Activated CD8-positive, alpha-beta memory T cell treated with anti-CD3 and anti-CD28 coated beads, Interleukin-2, amount 10 ng/mL, durations not matched to agents 7 days and 5 days (primary cell): Measurements from ENCODE around the gene CLDN4. TPM values are rescaled to one million over a fixed set of nuclear protein-coding genes. Genes with fewer than 3 reads are reported as not detected.
"Not testable (repeated sequence)": the region's sequence is repeated elsewhere in the genome, so short reads cannot be mapped to it uniquely, and the experiment has no call there.

Experiments used
- ATAC-seq: fragments of 150-1000 bp; cut with Tn5 transposase; one replicate; pipeline ENCODE4 v1.10.0; 2021; ENCODE audit warnings: moderate library complexity
- CTCF ChIA-PET: fragments of 350-600 bp; sonication (Branson Sonifier 250); formaldehyde crosslinking; loops from one replicate; lab custom pipeline; 2021; ENCODE audit warnings: antibody characterized with exemption; lab: Charles Lee
- DNase-seq: peaks from one replicate; pipeline ENCODE4 v3.0.0-alpha.2; 2020
- H3K27ac Mint-ChIP-seq: one replicate; pipeline ENCODE4 v1.8.0; 2021; ENCODE audit warnings: mild to moderate bottlenecking, mixed read lengths
- H3K27me3 Mint-ChIP-seq: one replicate; pipeline ENCODE4 v1.8.0; 2021; ENCODE audit warnings: mixed read lengths
- H3K36me3 Mint-ChIP-seq: one replicate; pipeline ENCODE4 v1.8.0; 2021; ENCODE audit warnings: mild to moderate bottlenecking, mixed read lengths
- H3K4me1 Mint-ChIP-seq: one replicate; pipeline ENCODE4 v1.8.0; 2021; ENCODE audit warnings: mixed read lengths
- H3K4me3 Mint-ChIP-seq: one replicate; pipeline ENCODE4 v1.8.0; 2021; ENCODE audit warnings: mild to moderate bottlenecking, moderate library complexity, mixed read lengths
- H3K9me3 Mint-ChIP-seq: one replicate; pipeline ENCODE4 v1.8.0; 2022; ENCODE audit warnings: low read depth, mixed read lengths
- total RNA-seq, 2 experiments: library from RNA; stranded (reverse); gene quantifications; one replicate each; pipeline ENCODE4 v1.2.3, GENCODE V29; 2021

Gene CLDN4
- total RNA-seq, 2 experiments from 2014 or later, result 0.09 to 0.12 TPM

GRCh38 chr7:73811760-73812168, 19.0 kb upstream of the CLDN4 start:
- Mint-ChIP-seq H3K9me3 (peaks cover 2% of the 10 kb centered on the region), H3K4me3 (no peak overlapping the region), H3K36me3 (no peaks in the 10 kb centered on the region), H3K27me3 (peaks cover 3% of the 10 kb centered on the region), H3K27ac (no peak overlapping the region), H3K4me1 (no peaks in the 10 kb centered on the region)
- peak; percentile 62 for DNase-seq
- ATAC-seq, result peak; percentile 78
- CTCF ChIA-PET, result interaction anchor here (0.9 to 2.6 kb wide), 5 partner anchors 15 to 114 kb away, joined by 3 to 21 read pairs (median 4); no protein-coding TSS in a partner anchor

- CTCF ChIA-PET, result interaction anchor here (2.6 kb wide), 1 partner anchor 42 kb away, joined by 21 read pairs; no protein-coding TSS in a partner anchor
- Mint-ChIP-seq H3K36me3 (no peaks in the 10 kb centered on the region), H3K9me3 (peaks cover 2% of the 10 kb centered on the region), H3K27ac (no peak overlapping the region), H3K4me1 (no peaks in the 10 kb centered on the region), H3K4me3 (no peak overlapping the region), H3K27me3 (peaks cover 3% of the 10 kb centered on the region)
- ATAC-seq (no peak), DNase-seq (no peak)
Observed at GRCh38 chr7:73812996-73813395, 17.8 kb upstream of the CLDN4 start.

- Mint-ChIP-seq H3K4me3 (no peak overlapping the region), H3K36me3 (no peaks in the 10 kb centered on the region), H3K4me1 (no peaks in the 10 kb centered on the region), H3K27me3 (peaks cover 3% of the 10 kb centered on the region), H3K9me3 (peaks cover 2% of the 10 kb centered on the region), H3K27ac (no peak overlapping the region)
- DNase-seq (no peak), ATAC-seq (no peak)
- CTCF ChIA-PET, result interaction anchor here (0.7 to 2.0 kb wide), 3 partner anchors 11 to 40 kb away, joined by 3 to 10 read pairs (median 4); partner anchors contain the start of gene METTL27
Observed at GRCh38 chr7:73815436-73815835, 15.4 kb upstream of the CLDN4 start.

- Mint-ChIP-seq H3K27ac (no peak overlapping the region), H3K27me3 (peaks cover 3% of the 10 kb centered on the region), H3K4me3 (no peak overlapping the region), H3K36me3 (no peaks in the 10 kb centered on the region), H3K9me3 (peaks cover 2% of the 10 kb centered on the region), H3K4me1 (no peaks in the 10 kb centered on the region)
- ATAC-seq (no peak), DNase-seq (no peak)
- CTCF ChIA-PET, result interaction anchor here (0.7 kb wide), 1 partner anchor 76 kb away, joined by 3 read pairs; no protein-coding TSS in a partner anchor
Observed at GRCh38 chr7:73817121-73817520, 13.7 kb upstream of the CLDN4 start.

GRCh38 chr7:73820013-73820412, 10.8 kb upstream of the CLDN4 start:
- ATAC-seq (no peak), DNase-seq (no peak)
- CTCF ChIA-PET, result interaction anchor here (0.7 kb wide), 1 partner anchor 35 kb away, joined by 3 read pairs; no protein-coding TSS in a partner anchor
- Mint-ChIP-seq H3K4me3 (no peak overlapping the region), H3K27ac (no peak overlapping the region), H3K9me3 (no peaks in the 10 kb centered on the region), H3K27me3 (peaks cover 4% of the 10 kb centered on the region), H3K36me3 (no peaks in the 10 kb centered on the region), H3K4me1 (no peaks in the 10 kb centered on the region)

GRCh38 chr7:73821597-73822285, 9.1 kb upstream of the CLDN4 start:
- not testable (repeated sequence) for H3K27ac Mint-ChIP-seq

GRCh38 chr7:73822319-73823173, 8.2 kb upstream of the CLDN4 start:
- ATAC-seq, result no peak

More at GRCh38 chr7:73821597-73822285, 9.1 kb upstream of the CLDN4 start:
- CTCF ChIA-PET, result interaction anchor here (1.3 kb wide), 1 partner anchor 33 kb away, joined by 6 read pairs; no protein-coding TSS in a partner anchor
- not testable (repeated sequence) for H3K27me3 Mint-ChIP-seq, DNase-seq, H3K4me1 Mint-ChIP-seq, H3K4me3 Mint-ChIP-seq, H3K9me3 Mint-ChIP-seq, H3K36me3 Mint-ChIP-seq, ATAC-seq

GRCh38 chr7:73823257-73823656, 7.5 kb upstream of the CLDN4 start:
- no peak overlapping the region for H3K4me3 Mint-ChIP-seq
- H3K27me3 Mint-ChIP-seq, result peaks cover 15% of the 10 kb centered on the region
- H3K36me3 Mint-ChIP-seq, result no peaks in the 10 kb centered on the region
- H3K9me3 Mint-ChIP-seq, result no peaks in the 10 kb centered on the region
- no peak for ATAC-seq
- H3K4me1 Mint-ChIP-seq, result peaks cover 16% of the 10 kb centered on the region
- DNase-seq, result no peak
- H3K27ac Mint-ChIP-seq, result peak overlapping the region; percentile 17
- CTCF ChIA-PET, result interaction anchor here (1.0 to 1.3 kb wide), 2 partner anchors 31 to 34 kb away, joined by 3 to 4 read pairs; no protein-coding TSS in a partner anchor

More at GRCh38 chr7:73822319-73823173, 8.2 kb upstream of the CLDN4 start:
- DNase-seq, result no peak
- Mint-ChIP-seq H3K9me3 (no peaks in the 10 kb centered on the region), H3K27ac (no peak overlapping the region), H3K4me1 (peaks cover 10% of the 10 kb centered on the region), H3K4me3 (no peak overlapping the region), H3K36me3 (no peaks in the 10 kb centered on the region), H3K27me3 (peaks cover 15% of the 10 kb centered on the region)
- CTCF ChIA-PET, result interaction anchor here (1.0 to 1.3 kb wide), 3 partner anchors 32 to 34 kb away, joined by 3 to 6 read pairs (median 4); no protein-coding TSS in a partner anchor

GRCh38 chr7:73823873-73824592, 6.8 kb upstream of the CLDN4 start:
- CTCF ChIA-PET, result interaction anchor here (1.3 kb wide), 1 partner anchor 31 kb away, joined by 4 read pairs; no protein-coding TSS in a partner anchor
- Mint-ChIP-seq H3K4me1 (peaks cover 23% of the 10 kb centered on the region), H3K36me3 (no peaks in the 10 kb centered on the region), H3K4me3 (no peak overlapping the region), H3K9me3 (no peaks in the 10 kb centered on the region), H3K27me3 (peaks cover 19% of the 10 kb centered on the region), H3K27ac (no peak overlapping the region)
- DNase-seq, result no peak
- ATAC-seq, result no peak

GRCh38 chr7:73824986-73825385, 5.8 kb upstream of the CLDN4 start:
- no peak for ATAC-seq
- Mint-ChIP-seq H3K4me1 (peaks cover 26% of the 10 kb centered on the region), H3K27me3 (peaks cover 23% of the 10 kb centered on the region), H3K9me3 (no peaks in the 10 kb centered on the region), H3K4me3 (no peak overlapping the region), H3K36me3 (no peaks in the 10 kb centered on the region), H3K27ac (no peak overlapping the region)
- DNase-seq, result no peak
- CTCF ChIA-PET, result no interaction called here

- Mint-ChIP-seq H3K4me1 (peaks cover 26% of the 10 kb centered on the region), H3K36me3 (no peaks in the 10 kb centered on the region), H3K27ac (no peak overlapping the region), H3K27me3 (peaks cover 21% of the 10 kb centered on the region), H3K4me3 (no peak overlapping the region), H3K9me3 (no peaks in the 10 kb centered on the region)
- DNase-seq (no peak), ATAC-seq (no peak)
- CTCF ChIA-PET, result interaction anchor here (1.0 to 2.1 kb wide), 2 partner anchors 27 to 199 kb away, joined by 3 to 11 read pairs; no protein-coding TSS in a partner anchor
Observed at GRCh38 chr7:73827567-73828106, 3.2 kb upstream of the CLDN4 start.

- CTCF ChIA-PET, result interaction anchor here (1.0 kb wide), 2 partner anchors 17 to 199 kb away, joined by 3 read pairs; no protein-coding TSS in a partner anchor
- Mint-ChIP-seq H3K27me3 (peaks cover 19% of the 10 kb centered on the region), H3K9me3 (no peaks in the 10 kb centered on the region), H3K4me3 (no peak overlapping the region), H3K27ac (no peak overlapping the region), H3K36me3 (no peaks in the 10 kb centered on the region), H3K4me1 (peaks cover 26% of the 10 kb centered on the region)
- peak; percentile 72 for ATAC-seq
- no peak for DNase-seq
Observed at GRCh38 chr7:73828107-73828803, 2.5 kb upstream of the CLDN4 start.
